HCT116 (cell line): ENCODE measurements around the gene SFXN3. TPM values are rescaled to one million over a fixed set of nuclear protein-coding genes. Genes with fewer than 3 reads are reported as not detected.

Experiments used
- ATAC-seq: fragments of 200-7000 bp; cut with Tn5 transposase; 2 replicates; pipeline ENCODE4 v1.9.1; 2020; ENCODE audit warnings: mild to moderate bottlenecking, moderate library complexity
- BruUV-seq: library from RNA; stranded (reverse); fragments of 400-500 nt; replicated peaks from 2 replicates; lab custom pipeline; 2021; lab: Mats Ljungman, UMichigan
- CTCF ChIA-PET: fragments of 300-600 bp; sonication (Branson Sonifier 250); formaldehyde crosslinking; loops from one replicate; lab custom pipeline; 2021; ENCODE audit warnings: antibody characterized with exemption; lab: Charles Lee
- POLR2A ChIA-PET: fragments of 300-600, 350-600 bp; sonication (Branson Sonifier 250); formaldehyde crosslinking; loops from one replicate; lab custom pipeline; 2021; ENCODE audit warnings: antibody characterized with exemption; lab: Charles Lee
- RAD21 ChIA-PET, 2 experiments: fragments of 300-600 bp; sonication (Branson Sonifier 250); formaldehyde crosslinking; loops; one replicate each; lab custom pipeline; 2023; ENCODE audit warnings: low total read pairs in 2 of 2; ENCODE audit not compliant: uncharacterized antibody in 2 of 2, unreplicated experiment in 2 of 2, low non-redundant PET in 1 of 2; lab: Charles Lee
- DNase-seq: peaks from one replicate; pipeline ENCODE4 v3.0.0-alpha.2; 2010; ENCODE audit warnings: low read depth, low spot score
- H2AFZ ChIP-seq: fragments of 200-600 bp; shearing (Covaris generic), sonication (generic); 2 replicates; pipeline ENCODE4 v1.6.1; 2017; ENCODE audit warnings: low read depth, mixed run types, mixed read lengths, antibody characterized with exemption, low read length; ENCODE audit not compliant: poor library complexity, severe bottlenecking
- H3K27ac ChIP-seq: 2 replicates; pipeline ENCODE4 v1.5.1; 2012; ENCODE audit warnings: low read depth, low read length
- H3K27me3 ChIP-seq: fragments of 200-600 bp; sonication (generic); 2 replicates; pipeline ENCODE4 v1.6.1; 2016; ENCODE audit warnings: mixed run types, low read length, mixed read lengths; ENCODE audit not compliant: insufficient read depth
- H3K36me3 ChIP-seq, 2 experiments: fragments of 200-500 bp in 1 of 2; fragments of 200-600 bp in 1 of 2; sonication (Bioruptor generic) in 1 of 2; sonication (generic) in 1 of 2; 2 replicates each; pipeline versions ENCODE4 v1.5.1 to v1.6.1; 2014 to 2016; ENCODE audit warnings: low read length in 2 of 2, inconsistent platforms in 1 of 2, mixed read lengths in 1 of 2, mixed run types in 1 of 2; ENCODE audit not compliant: insufficient read depth in 2 of 2, control insufficient read depth in 1 of 2
- H3K4me1 ChIP-seq, 2 experiments: fragments of 200-600 bp in 1 of 2; sonication (generic) in 1 of 2; 2 replicates each; pipeline versions ENCODE4 v1.5.1 to v1.6.1; 2012 to 2017; ENCODE audit warnings: low read length in 2 of 2, inconsistent platforms in 1 of 2, mild to moderate bottlenecking in 1 of 2, mixed read lengths in 1 of 2, mixed run types in 1 of 2, moderate library complexity in 1 of 2; ENCODE audit not compliant: insufficient read depth in 2 of 2, control insufficient read depth in 1 of 2
- H3K4me2 ChIP-seq: fragments of 200-600 bp; sonication (generic); 2 replicates; pipeline ENCODE4 v1.6.1; 2017; ENCODE audit warnings: mixed run types, low read length, mixed read lengths
- H3K4me3 ChIP-seq, 2 experiments: fragments of 200-600 bp in 1 of 2; sonication (generic) in 1 of 2; replicated peaks in 1 of 2; 2 replicates each; pipeline ENCODE4 v1.5.1; 2011 to 2016; ENCODE audit warnings: low read length in 2 of 2, control low read depth in 1 of 2, low read depth in 1 of 2, mild to moderate bottlenecking in 1 of 2, mixed read lengths in 1 of 2, mixed run types in 1 of 2
- H3K79me2 ChIP-seq: fragments of 200-600 bp; sonication (generic); 2 replicates; pipeline ENCODE4 v1.6.1; 2017; ENCODE audit warnings: mild to moderate bottlenecking, mixed run types, low read length, moderate library complexity, mixed read lengths; ENCODE audit not compliant: insufficient read depth
- H3K9ac ChIP-seq: fragments of 200-600 bp; sonication (generic); 2 replicates; pipeline ENCODE4 v1.6.1; 2016; ENCODE audit warnings: low read length, mixed read lengths
- H3K9me2 ChIP-seq: fragments of 200-600 bp; sonication (generic), shearing (Covaris generic); 2 replicates; pipeline ENCODE4 v1.6.1; 2017; ENCODE audit warnings: mixed run types, mild to moderate bottlenecking, moderate library complexity; ENCODE audit not compliant: insufficient read depth
- H3K9me3 ChIP-seq, 2 experiments: fragments of 200-500 bp in 1 of 2; fragments of 200-600 bp in 1 of 2; sonication (Bioruptor generic) in 1 of 2; sonication (generic) in 1 of 2; 2 replicates each; pipeline ENCODE4 v1.6.1; 2014 to 2017; ENCODE audit warnings: low read length in 2 of 2, mixed read lengths in 2 of 2, inconsistent platforms in 1 of 2, low read depth in 1 of 2, mild to moderate bottlenecking in 1 of 2, mixed run types in 1 of 2, moderate library complexity in 1 of 2; ENCODE audit not compliant: control insufficient read depth in 1 of 2, insufficient read depth in 1 of 2
- H4K20me1 ChIP-seq: fragments of 200-600 bp; sonication (generic), shearing (Covaris generic); 2 replicates; pipeline ENCODE4 v1.6.1; 2017; ENCODE audit warnings: mixed run types, mild to moderate bottlenecking, moderate library complexity; ENCODE audit not compliant: insufficient read depth
- EZH2 ChIP-seq: fragments of 200-600 bp; sonication (generic); IDR thresholded peaks from 2 replicates; pipeline ENCODE4 v1.6.1; 2017; ENCODE audit warnings: antibody characterized with exemption, mixed run types
- POLR2A ChIP-seq: IDR thresholded peaks from 2 replicates; pipeline ENCODE4 v1.7.0; 2011; ENCODE audit warnings: borderline replicate concordance; ENCODE audit not compliant: insufficient read depth, insufficient read length; ENCODE audit errors: extremely low read depth
- POLR2AphosphoS5 ChIP-seq: IDR thresholded peaks from 2 replicates; pipeline ENCODE4 v1.6.1; 2011; ENCODE audit warnings: mild to moderate bottlenecking, low read depth, low read length, moderate library complexity
- RAD21 ChIP-seq: IDR thresholded peaks from 2 replicates; pipeline ENCODE4 v1.6.1; 2012; ENCODE audit warnings: low read depth, mild to moderate bottlenecking
- YY1 ChIP-seq: IDR thresholded peaks from 2 replicates; pipeline ENCODE4 v1.6.1; 2011; ENCODE audit warnings: low read length, low read depth, moderate library complexity, mild to moderate bottlenecking; ENCODE audit not compliant: insufficient replicate concordance; ENCODE audit errors: extremely low read depth
- ZBTB33 ChIP-seq: IDR thresholded peaks from 2 replicates; pipeline ENCODE4 v1.6.1; 2011; ENCODE audit warnings: mild to moderate bottlenecking, low read length, moderate library complexity; ENCODE audit not compliant: insufficient replicate concordance; ENCODE audit errors: extremely low read depth
- ZFX ChIP-seq: fragments of 450-650 bp; IDR thresholded peaks from 2 replicates; pipeline ENCODE4 v1.6.1; 2017
- intact Hi-C: fragments of 100-400 bp; cut with micrococcal nuclease; formaldehyde crosslinking; loops from 2 replicates; pipeline ENCODE4 v1.10.0; 2022
- total RNA-seq: library from RNA; stranded (reverse); gene quantifications from one replicate; pipeline ENCODE4 v1.2.1, GENCODE V29; 2021; ENCODE audit not compliant: unreplicated experiment

SFXN3 gene
- total RNA-seq, 1 experiment from 2014 or later: 52.5 TPM

- H3K79me2 ChIP-seq: peaks cover 48% of the 10 kb centered on the region
- H2AFZ ChIP-seq: no peak overlapping the region
- H3K4me2 ChIP-seq: peak overlapping the region; percentile 96
- H3K4me1 ChIP-seq: peaks cover 21 to 47% of the 10 kb centered on the region in 2 experiments
- peak; percentile 16; the same call in 1 of the 2 replicates for TF ChIP-seq POLR2AphosphoS5
- TF ChIP-seq EZH2: no peak
- no peak for TF ChIP-seq RAD21
- peak; percentile 22 for TF ChIP-seq POLR2A
- no peak for TF ChIP-seq ZFX
- peak; percentile 5 for TF ChIP-seq YY1
- TF ChIP-seq ZBTB33: no peak
- TF ChIP-seq, all 23 proteins: peak for 3
- H3K9me2 ChIP-seq: no peaks in the 10 kb centered on the region
- peak overlapping the region; percentile 88 to 92 for H3K4me3 ChIP-seq
- peak overlapping the region; percentile 87 for H3K27ac ChIP-seq
- BruUV-seq: TSS peak; percentile 30
- H3K36me3 ChIP-seq: peaks cover 4 to 7% of the 10 kb centered on the region in 2 experiments; a peak in 2 of 4 replicates
- POLR2A ChIA-PET: no interaction called here
- RAD21 ChIA-PET: interaction anchor here in 1 of 2 experiments (0.9 kb wide), 1 partner anchor 14 kb away, joined by 5 read pairs; no protein-coding TSS in a partner anchor
- CTCF ChIA-PET: interaction anchor here (0.9 to 8.3 kb wide), 5 partner anchors 9 to 55 kb away, joined by 3 to 118 read pairs (median 23); no protein-coding TSS in a partner anchor
- ATAC-seq (no peak), DNase-seq (no peak)
- no peaks in the 10 kb centered on the region for H3K27me3 ChIP-seq
- peak overlapping the region; percentile 94 for H3K9ac ChIP-seq
- intact Hi-C loops: no loop called here
- H4K20me1 ChIP-seq: no peaks in the 10 kb centered on the region
- H3K9me3 ChIP-seq: no peaks in the 10 kb centered on the region
Measured at GRCh38 chr10:101000127-101000914, 30.7 kb upstream of the SFXN3 start.
